SJSA1 (cell line): ENCODE data around the gene WSCD1. TPM values are rescaled to one million over a fixed set of nuclear protein-coding genes. Genes with fewer than 3 reads are reported as not detected.
A peak's percentile ranks its signal among the peaks of the same experiment; 100 is the strongest.

Experiments
- DNase-seq, 2 experiments: peaks; one replicate each; pipeline ENCODE4 v3.0.0-alpha.2; 2015 to 2020; ENCODE audit warnings: low spot score in 2 of 2, low read depth in 1 of 2
- H3K27ac ChIP-seq: fragments of 250-450 bp; sonication (Bioruptor Pico); 2 replicates; pipeline ENCODE4 v1.5.1; 2020; ENCODE audit warnings: mild to moderate bottlenecking, moderate library complexity
- H3K27me3 ChIP-seq: fragments of 250-450 bp; sonication (Bioruptor Pico); replicated peaks from 2 replicates; pipeline ENCODE4 v1.5.1; 2020; ENCODE audit warnings: mild to moderate bottlenecking, moderate library complexity
- H3K36me3 ChIP-seq: fragments of 250-450 bp; sonication (Bioruptor Pico); 2 replicates; pipeline ENCODE4 v1.5.1; 2020; ENCODE audit warnings: mild to moderate bottlenecking
- H3K4me1 ChIP-seq: fragments of 250-450 bp; sonication (Bioruptor Pico); replicated peaks from 2 replicates; pipeline ENCODE4 v1.6.1; 2021; ENCODE audit warnings: mild to moderate bottlenecking
- H3K4me3 ChIP-seq: fragments of 250-450 bp; sonication (Bioruptor Pico); 2 replicates; pipeline ENCODE4 v1.5.1; 2020; ENCODE audit warnings: mild to moderate bottlenecking
- H3K9me3 ChIP-seq: fragments of 250-450 bp; sonication (Bioruptor Pico); replicated peaks from 2 replicates; pipeline ENCODE4 v1.5.1; 2020; ENCODE audit warnings: mild to moderate bottlenecking
- total RNA-seq: library from RNA; depleted of rRNA; stranded (reverse); fragments of >200 nt; shearing (Covaris generic); gene quantifications from 2 replicates; pipeline ENCODE4 v1.2.3, GENCODE V29; 2014

WSCD1 gene
- total RNA-seq, 1 experiment from 2014 or later: 0.32 TPM

DNA sequence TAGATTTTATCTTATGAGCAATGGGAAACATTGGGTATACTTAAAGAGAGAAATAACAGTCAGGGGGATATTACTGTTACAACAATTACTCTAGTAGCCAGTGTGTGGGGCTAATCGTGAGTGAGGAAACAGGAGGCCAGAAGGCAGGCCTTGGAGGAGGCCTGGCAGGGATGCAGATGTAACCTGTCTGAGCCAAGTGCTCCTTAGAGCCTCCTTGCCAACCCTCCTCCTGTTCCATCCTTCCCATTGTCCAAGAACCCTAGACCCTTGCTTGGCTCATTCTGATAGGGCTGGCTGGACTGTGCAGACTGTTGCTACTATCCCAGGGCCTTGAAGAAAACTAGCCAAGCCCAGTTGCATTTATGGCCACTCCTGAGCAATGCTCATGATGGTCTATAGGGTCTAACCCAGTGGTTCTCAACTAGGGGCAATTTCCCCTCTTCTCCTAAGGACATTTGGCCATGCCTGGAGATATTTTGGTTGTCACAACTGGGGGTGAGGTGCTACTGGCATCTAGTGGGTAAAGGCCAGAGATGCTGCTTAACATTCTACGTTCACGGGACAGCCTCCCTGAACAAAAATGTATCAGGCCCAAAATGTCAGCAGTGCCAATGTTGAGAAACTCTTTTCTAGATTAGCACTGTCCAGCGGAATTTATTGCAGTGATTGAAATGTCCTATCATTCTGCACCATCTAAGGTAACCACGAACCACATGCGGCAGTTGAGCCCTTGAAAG is 24.4 kb upstream of the WSCD1 start:
- Histone ChIP-seq H3K4me1 (peaks cover 8% of the 10 kb centered on the region; the same call in 1 of the 2 replicates), H3K27me3 (no peaks in the 10 kb centered on the region; the same call in 1 of the 2 replicates), H3K4me3 (no peak overlapping the region), H3K36me3 (no peaks in the 10 kb centered on the region), H3K9me3 (no peaks in the 10 kb centered on the region), H3K27ac (no peak overlapping the region)
- no peak for DNase-seq

DNA sequence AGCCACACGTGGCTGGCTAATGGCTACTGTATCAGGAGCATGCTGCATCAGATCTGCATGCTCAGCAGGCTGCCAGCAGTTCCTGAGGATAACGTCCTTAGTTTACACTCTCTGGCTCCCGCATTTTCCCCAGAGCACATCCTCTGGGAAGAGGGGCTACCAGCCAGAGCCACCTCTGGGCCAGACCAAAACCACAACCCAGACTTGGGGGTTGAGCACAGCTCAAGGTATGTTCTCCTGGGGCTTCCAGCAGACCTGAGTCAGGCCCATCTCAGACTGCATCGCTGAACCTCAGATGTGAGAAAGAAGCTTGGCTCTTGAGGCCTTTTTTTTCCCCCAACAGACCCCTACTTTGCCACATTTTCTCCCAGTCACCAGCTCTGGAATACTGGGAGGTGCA is 23.7 kb upstream of the WSCD1 start:
- Histone ChIP-seq H3K9me3 (no peaks in the 10 kb centered on the region), H3K4me1 (peaks cover 8% of the 10 kb centered on the region; the same call in 1 of the 2 replicates), H3K4me3 (no peak overlapping the region), H3K27me3 (no peaks in the 10 kb centered on the region; the same call in 1 of the 2 replicates), H3K27ac (no peak overlapping the region), H3K36me3 (no peaks in the 10 kb centered on the region)
- no peak for DNase-seq

DNA sequence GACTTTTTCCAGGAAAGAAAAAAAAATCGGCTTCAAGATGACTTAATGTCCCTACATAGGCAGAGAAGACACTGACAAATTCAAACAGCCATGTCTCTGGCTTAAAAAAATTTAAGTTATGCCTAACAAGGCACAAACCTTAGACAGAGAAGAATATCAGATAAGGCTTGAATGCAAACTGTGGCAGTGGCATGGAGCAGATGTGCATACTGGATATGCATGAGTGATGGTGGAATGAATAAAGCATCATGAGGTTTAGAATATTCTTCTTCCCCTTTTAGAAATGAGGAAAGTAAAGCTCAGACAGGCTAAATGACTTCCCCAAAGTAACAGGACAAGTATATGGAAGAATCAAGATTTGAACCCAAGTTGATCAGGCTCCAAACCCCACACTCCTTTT is 23.2 kb upstream of the WSCD1 start:
- Histone ChIP-seq H3K27me3 (no peaks in the 10 kb centered on the region; the same call in 1 of the 2 replicates), H3K4me3 (no peak overlapping the region), H3K27ac (no peak overlapping the region), H3K9me3 (no peaks in the 10 kb centered on the region), H3K4me1 (peaks cover 8% of the 10 kb centered on the region; the same call in 1 of the 2 replicates), H3K36me3 (no peaks in the 10 kb centered on the region)
- no peak for DNase-seq

DNA sequence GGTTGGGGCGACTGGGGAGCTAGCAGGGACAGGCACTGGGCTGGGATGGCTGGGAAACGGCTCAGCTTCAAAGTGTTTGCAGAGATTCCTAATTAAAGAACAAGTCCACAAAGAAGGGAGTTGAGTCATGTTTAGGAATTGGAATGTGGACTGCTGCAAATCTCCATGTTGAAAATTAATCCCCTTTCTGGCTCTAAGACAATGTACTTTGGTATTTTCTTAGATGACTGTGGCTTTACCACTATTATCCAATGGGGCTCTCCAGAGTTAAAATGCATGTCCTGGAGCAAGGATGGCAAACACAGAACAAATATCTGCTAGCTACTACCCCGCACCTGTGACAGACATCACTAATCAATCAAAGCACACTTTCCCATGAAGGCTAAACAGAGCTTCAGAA is 22.2 kb upstream of the WSCD1 start:
- peak in 1 of 2 experiments; percentile 25 for DNase-seq
- Histone ChIP-seq H3K9me3 (no peaks in the 10 kb centered on the region), H3K4me3 (no peak overlapping the region), H3K36me3 (no peaks in the 10 kb centered on the region), H3K4me1 (peaks cover 8% of the 10 kb centered on the region; the same call in 1 of the 2 replicates), H3K27me3 (no peaks in the 10 kb centered on the region; the same call in 1 of the 2 replicates), H3K27ac (no peak overlapping the region)

DNA sequence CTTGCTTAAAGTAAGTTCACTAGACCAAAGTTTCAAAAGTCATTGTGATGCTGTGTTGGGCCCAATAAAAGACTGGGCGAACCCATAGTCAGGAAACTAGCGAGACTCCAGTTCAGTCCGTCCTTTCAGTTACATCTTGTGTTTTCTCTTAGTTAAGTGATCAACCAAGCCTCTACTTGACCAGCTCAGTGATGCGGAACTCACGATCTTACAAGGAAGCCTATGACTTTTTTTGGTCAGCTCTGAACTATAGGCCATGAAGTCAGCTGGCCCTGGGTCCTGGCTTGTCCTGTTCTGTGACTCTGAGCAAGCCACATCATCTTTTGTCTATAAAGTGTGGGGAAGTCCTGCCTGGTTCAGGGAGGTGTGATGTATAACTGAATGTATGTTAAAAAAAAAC is 21.7 kb upstream of the WSCD1 start:
- H3K27ac ChIP-seq: no peak overlapping the region
- no peak overlapping the region for H3K4me3 ChIP-seq
- no peaks in the 10 kb centered on the region for H3K36me3 ChIP-seq
- no peaks in the 10 kb centered on the region for H3K9me3 ChIP-seq
- H3K4me1 ChIP-seq: peaks cover 8% of the 10 kb centered on the region; the same call in 1 of the 2 replicates
- DNase-seq: no peak
- H3K27me3 ChIP-seq: no peaks in the 10 kb centered on the region; the same call in 1 of the 2 replicates

DNA sequence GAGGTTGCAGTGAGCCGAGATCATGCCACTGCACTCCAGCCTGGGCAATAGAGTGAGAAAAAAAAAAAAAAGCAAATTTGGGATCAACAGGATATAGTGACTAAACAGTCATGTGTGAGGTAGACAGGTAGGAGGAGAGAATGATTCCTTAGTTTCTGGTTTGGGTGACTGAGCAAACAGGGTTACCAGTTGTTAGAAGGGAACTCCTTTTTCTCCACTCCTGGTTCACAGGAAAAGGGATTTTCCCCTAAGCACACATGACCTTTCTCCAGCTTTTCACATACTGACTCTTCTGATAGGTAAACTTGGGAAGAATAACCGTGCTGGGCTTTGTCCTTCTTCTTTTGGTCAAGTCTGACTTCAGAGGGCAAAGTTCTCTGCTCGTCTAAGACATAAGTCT is 17.3 kb upstream of the WSCD1 start:
- Histone ChIP-seq H3K9me3 (no peaks in the 10 kb centered on the region), H3K27ac (no peak overlapping the region), H3K36me3 (no peaks in the 10 kb centered on the region), H3K4me1 (peaks cover 4% of the 10 kb centered on the region; the same call in 1 of the 2 replicates), H3K27me3 (no peaks in the 10 kb centered on the region; the same call in 1 of the 2 replicates), H3K4me3 (no peak overlapping the region)
- DNase-seq: no peak

DNA sequence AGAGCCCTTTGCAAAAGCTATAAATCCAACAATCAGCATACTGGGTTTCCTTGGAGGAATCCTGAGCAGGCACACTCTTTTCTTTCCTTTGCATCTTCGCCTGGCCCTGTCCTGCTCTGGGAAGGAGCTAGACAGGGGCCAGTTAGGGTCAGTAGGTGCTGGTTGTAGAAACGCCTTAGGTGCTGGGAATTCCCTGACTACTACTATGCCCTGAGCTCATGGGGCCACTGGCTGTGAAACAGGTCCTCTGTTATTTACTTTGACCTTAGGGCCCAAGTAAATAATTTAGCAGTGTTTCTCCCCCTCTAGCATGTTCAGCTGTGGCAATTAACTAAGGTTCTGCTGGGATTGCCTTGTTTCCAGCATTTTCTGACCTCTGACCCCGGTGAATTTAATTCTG is 15.8 kb upstream of the WSCD1 start:
- Histone ChIP-seq H3K9me3 (no peaks in the 10 kb centered on the region), H3K4me1 (no peaks in the 10 kb centered on the region), H3K36me3 (no peaks in the 10 kb centered on the region), H3K27me3 (no peaks in the 10 kb centered on the region; the same call in 1 of the 2 replicates), H3K4me3 (no peak overlapping the region), H3K27ac (no peak overlapping the region)
- DNase-seq: no peak

DNA sequence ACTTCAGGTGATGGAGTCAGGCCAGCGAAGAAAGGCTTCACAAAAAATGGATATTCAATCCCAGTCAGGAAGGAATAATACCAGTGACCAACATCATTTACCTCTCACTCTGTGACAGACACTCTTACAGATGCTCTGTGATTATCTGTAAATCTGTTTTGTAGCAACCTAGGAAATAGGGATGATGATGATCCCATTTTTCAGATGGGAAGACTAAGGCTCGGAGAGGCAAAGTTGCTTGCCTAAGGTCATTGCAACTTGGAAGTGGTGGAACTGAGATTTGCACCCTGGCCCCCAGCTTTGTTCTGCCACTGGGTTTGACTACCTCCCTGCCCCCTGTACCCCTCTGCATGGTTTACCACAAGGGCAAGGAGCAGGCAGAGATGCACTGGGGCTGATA is 14.1 kb upstream of the WSCD1 start:
- Histone ChIP-seq H3K27me3 (no peaks in the 10 kb centered on the region), H3K27ac (no peak overlapping the region), H3K4me1 (no peaks in the 10 kb centered on the region), H3K9me3 (no peaks in the 10 kb centered on the region), H3K4me3 (no peak overlapping the region), H3K36me3 (no peaks in the 10 kb centered on the region)
- no peak for DNase-seq

DNA sequence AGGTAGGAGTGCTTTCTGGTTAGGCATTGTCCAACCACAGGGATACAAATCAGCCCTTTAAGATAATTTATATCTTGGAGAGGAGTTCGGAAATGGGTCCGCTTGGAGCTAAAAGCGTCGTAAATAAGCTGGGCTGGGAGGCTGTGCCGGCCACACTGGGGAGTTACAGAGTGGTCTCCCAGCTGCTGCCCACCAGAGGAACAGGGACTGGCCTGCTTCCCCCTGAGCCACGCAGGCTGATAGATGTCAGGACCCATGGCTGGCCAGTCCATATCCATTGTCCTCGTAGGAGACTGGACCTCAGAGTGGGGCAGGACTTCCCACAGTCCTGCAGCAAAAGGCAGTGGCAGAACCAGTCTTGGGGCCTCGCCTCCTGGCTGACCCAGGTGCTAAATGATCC is 12.6 kb upstream of the WSCD1 start:
- no peak overlapping the region for H3K27ac ChIP-seq
- H3K27me3 ChIP-seq: no peaks in the 10 kb centered on the region
- DNase-seq: no peak
- no peak overlapping the region for H3K4me3 ChIP-seq
- no peaks in the 10 kb centered on the region for H3K9me3 ChIP-seq
- H3K4me1 ChIP-seq: no peaks in the 10 kb centered on the region
- no peaks in the 10 kb centered on the region for H3K36me3 ChIP-seq

DNA sequence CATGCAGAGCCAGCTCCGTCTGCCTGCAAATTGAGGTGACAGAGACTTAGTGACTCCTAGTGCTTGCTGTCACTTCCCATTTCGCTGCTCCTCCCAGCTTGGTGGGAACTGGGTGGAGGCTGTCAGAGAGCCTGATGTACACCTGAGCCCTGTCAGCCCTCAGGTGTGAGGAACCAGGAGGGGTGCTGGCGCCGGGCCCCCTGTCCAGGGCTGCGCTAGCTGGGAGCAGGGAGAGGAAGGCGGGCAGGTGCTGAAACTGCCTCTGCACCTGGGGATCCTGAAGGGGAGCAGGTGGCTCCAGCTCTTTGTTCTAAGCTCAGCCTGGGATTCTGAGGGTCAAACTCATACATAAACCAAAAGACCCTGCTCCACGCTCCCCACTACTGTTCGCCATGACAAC is 10.8 kb upstream of the WSCD1 start:
- H3K36me3 ChIP-seq: no peaks in the 10 kb centered on the region
- H3K4me3 ChIP-seq: no peak overlapping the region
- no peaks in the 10 kb centered on the region for H3K4me1 ChIP-seq
- H3K9me3 ChIP-seq: no peaks in the 10 kb centered on the region
- H3K27me3 ChIP-seq: no peaks in the 10 kb centered on the region
- DNase-seq: no peak
- H3K27ac ChIP-seq: no peak overlapping the region

DNA sequence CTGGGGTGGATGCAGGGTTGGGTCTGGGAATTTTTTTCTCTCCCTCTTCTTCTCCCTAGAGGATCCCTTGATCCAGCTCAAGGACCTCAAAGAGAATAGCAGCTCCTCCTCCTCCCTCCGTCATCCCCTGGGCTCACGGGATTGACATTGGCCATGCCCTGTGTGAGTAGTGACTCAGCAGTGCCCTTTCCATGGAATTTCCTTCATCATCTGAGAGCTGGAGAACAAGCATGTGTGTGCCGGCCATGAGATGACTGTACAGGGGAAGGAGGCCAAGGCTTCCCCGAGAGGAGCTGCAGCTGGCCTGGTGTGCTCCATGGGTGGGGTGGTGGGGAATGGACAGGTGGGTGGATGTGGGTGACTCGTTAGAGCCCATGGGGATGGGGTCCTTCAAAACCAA is 8.9 kb upstream of the WSCD1 start:
- DNase-seq: peak; percentile 41 to 54
- Histone ChIP-seq H3K36me3 (no peaks in the 10 kb centered on the region), H3K27ac (no peak overlapping the region)

DNA sequence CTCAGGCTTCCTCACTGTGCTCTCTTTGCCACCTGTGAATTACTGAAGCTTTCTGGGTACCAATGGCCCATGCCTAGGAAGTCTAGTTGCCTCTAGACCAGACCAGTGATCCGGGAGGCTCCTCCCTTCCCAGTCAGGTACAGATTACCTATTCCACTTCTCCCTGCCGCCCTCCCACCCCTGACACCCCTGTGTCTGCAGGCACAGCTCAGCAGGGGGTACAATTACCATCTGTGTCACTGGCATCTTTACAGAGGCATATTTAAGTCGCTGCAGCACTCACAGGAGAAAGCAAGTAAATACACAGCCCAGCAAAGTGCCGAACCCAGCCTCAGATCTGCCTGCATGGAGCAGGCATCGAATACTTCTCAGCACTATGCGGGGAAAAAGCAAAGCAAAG is 5.3 kb upstream of the WSCD1 start:
- H3K27ac ChIP-seq: no peak overlapping the region
- H3K9me3 ChIP-seq: no peaks in the 10 kb centered on the region; the same call in 1 of the 2 replicates
- H3K27me3 ChIP-seq: peaks cover 17% of the 10 kb centered on the region
- DNase-seq: no peak
- no peak overlapping the region for H3K4me3 ChIP-seq
- no peaks in the 10 kb centered on the region for H3K36me3 ChIP-seq
- peaks cover 14% of the 10 kb centered on the region for H3K4me1 ChIP-seq

More for the DNA sequence above, 8.9 kb upstream of the WSCD1 start:
- Histone ChIP-seq H3K9me3 (no peaks in the 10 kb centered on the region; the same call in 1 of the 2 replicates), H3K4me1 (peaks cover 6% of the 10 kb centered on the region), H3K4me3 (no peak overlapping the region), H3K27me3 (no peaks in the 10 kb centered on the region)

DNA sequence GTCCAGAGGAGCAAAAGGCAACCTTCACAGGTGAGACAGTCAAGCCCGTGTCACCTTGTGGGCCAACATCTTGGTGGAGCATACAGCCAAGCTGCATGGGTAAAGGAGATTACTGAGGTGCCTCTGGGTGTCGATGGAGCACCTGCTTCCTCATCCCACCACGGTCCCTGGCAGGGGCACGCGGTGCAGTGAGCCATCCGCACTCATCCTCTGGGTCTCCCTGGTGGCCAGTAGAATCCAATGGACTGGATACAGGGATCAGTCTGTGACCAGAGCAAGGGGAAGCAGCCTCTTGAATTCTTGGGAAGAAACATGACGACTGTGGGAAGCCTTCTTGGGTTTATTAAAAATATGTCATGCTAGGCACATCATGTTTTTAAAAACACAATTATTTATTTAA is 4.8 kb upstream of the WSCD1 start:
- no peaks in the 10 kb centered on the region; the same call in 1 of the 2 replicates for H3K9me3 ChIP-seq
- H3K4me1 ChIP-seq: peaks cover 16% of the 10 kb centered on the region
- H3K4me3 ChIP-seq: no peak overlapping the region
- H3K27ac ChIP-seq: no peak overlapping the region
- H3K36me3 ChIP-seq: no peaks in the 10 kb centered on the region
- DNase-seq: no peak
- peaks cover 19% of the 10 kb centered on the region for H3K27me3 ChIP-seq

DNA sequence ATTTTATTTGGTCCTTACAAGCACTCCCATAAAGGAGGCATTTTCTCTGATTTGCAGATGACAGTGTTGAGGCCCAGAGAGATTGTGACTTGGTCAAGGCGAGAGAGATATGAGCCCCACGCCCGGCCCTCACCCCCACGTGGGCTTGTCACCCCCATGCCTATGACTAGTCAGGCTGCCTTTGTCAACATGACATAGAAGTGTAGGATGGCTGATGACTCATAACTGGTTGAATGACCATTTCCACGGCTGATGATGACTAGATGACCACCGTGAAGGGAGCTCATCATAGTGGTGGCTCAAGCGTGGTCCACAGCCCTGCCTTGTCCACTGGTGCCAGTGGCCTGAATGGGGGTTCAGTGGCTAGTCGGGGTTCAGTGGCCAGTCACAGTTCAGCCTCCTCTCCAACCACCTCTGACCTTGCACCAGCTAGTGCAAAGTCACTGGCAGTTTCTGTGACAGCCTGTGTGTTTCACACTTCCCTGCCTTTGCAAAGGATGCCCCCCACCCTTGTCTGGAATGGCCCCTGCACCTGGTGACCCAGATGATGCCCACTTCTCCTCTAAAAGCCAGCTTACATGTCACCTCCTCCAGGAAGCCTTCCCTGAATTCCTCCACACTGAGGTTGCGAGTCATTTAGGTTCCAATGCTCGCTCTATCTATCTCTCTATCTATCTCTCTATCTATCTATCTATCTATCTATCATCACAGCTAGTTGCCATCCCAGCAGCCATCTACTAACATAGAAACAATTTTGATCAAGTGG is 3.8 kb upstream of the WSCD1 start:
- peaks cover 25% of the 10 kb centered on the region for H3K27me3 ChIP-seq

More for the DNA sequence above, 3.8 kb upstream of the WSCD1 start:
- no peaks in the 10 kb centered on the region; the same call in 1 of the 2 replicates for H3K9me3 ChIP-seq
- no peaks in the 10 kb centered on the region for H3K36me3 ChIP-seq
- no peak overlapping the region for H3K27ac ChIP-seq
- no peak overlapping the region for H3K4me3 ChIP-seq
- DNase-seq: peak; percentile 15 to 56
- peaks cover 19% of the 10 kb centered on the region for H3K4me1 ChIP-seq
